Fibroblast of the aortic adventitia (primary cell): ENCODE results near the gene LSAMP. TPM values are rescaled to one million over a fixed set of nuclear protein-coding genes. Genes with fewer than 3 reads are reported as not detected.

Source experiments
- DNase-seq: peaks from one replicate; pipeline ENCODE4 v3.0.0-alpha.2; 2010; ENCODE audit warnings: low read depth
- H3K4me3 ChIP-seq: 2 replicates; pipeline ENCODE4 v1.5.1; 2011; ENCODE audit warnings: low read depth, mild to moderate bottlenecking, control low read depth, low read length, moderate library complexity
- CTCF ChIP-seq: IDR thresholded peaks from 2 replicates; pipeline ENCODE4 v1.5.1; 2011; ENCODE audit warnings: mild to moderate bottlenecking, low read length, control low read depth, inconsistent platforms; ENCODE audit not compliant: insufficient read depth
- total RNA-seq: library from RNA; depleted of rRNA; stranded (reverse); fragments of >200 nt; gene quantifications from 2 replicates; pipeline ENCODE4 v1.2.3, GENCODE V29; 2012; ENCODE audit warnings: low replicate concordance

The LSAMP gene
- total RNA-seq, 1 donor = 9.8 TPM

- peak; percentile 28 for DNase-seq
- no peak for TF ChIP-seq CTCF
- no peak overlapping the region for H3K4me3 ChIP-seq
Observed at GRCh38 chr3:115912372-115912771, 532.9 kb downstream of the LSAMP start.

- no peak overlapping the region for H3K4me3 ChIP-seq
- DNase-seq = no peak
- TF ChIP-seq CTCF = no peak
Observed at GRCh38 chr3:115905871-115906270, 539.4 kb downstream of the LSAMP start.

- DNase-seq = no peak
- no peak overlapping the region for H3K4me3 ChIP-seq
- TF ChIP-seq CTCF = no peak
Observed at GRCh38 chr3:115903843-115904242, 541.4 kb downstream of the LSAMP start.

- no peak for TF ChIP-seq CTCF
- H3K4me3 ChIP-seq = no peak overlapping the region
- DNase-seq = no peak
Observed at GRCh38 chr3:115901008-115901407, 544.3 kb downstream of the LSAMP start.

GRCh38 chr3:115899535-115899934, 545.8 kb downstream of the LSAMP start:
- no peak for TF ChIP-seq CTCF
- DNase-seq = no peak
- H3K4me3 ChIP-seq = no peak overlapping the region

GRCh38 chr3:115898656-115899410, 546.5 kb downstream of the LSAMP start:
- H3K4me3 ChIP-seq = no peak overlapping the region
- no peak for DNase-seq
- TF ChIP-seq CTCF = no peak
